NCI-H2029 (cell line): ENCODE data around the gene OCRL.

Experiments
- DNase-seq: peaks from one replicate; lab custom pipeline; 2025; lab: John Stamatoyannopoulos, UW

Gene OCRL

GRCh38 chrX:129540068-129540653, at the start of gene OCRL:
Gene OCRL, plus strand, starts transcription at chrX:129540259. Its CDS starts 181 bp downstream, at chrX:129540440.
- DNase-seq = peak; percentile 40

GRCh38 chrX:129490330-129490729, 49.7 kb upstream of the OCRL start:
- no peak for DNase-seq

GRCh38 chrX:129493643-129494042, 46.4 kb upstream of the OCRL start:
- DNase-seq = no peak

- DNase-seq = no peak
Observed at GRCh38 chrX:129494887-129495286, 45.2 kb upstream of the OCRL start.

- no peak for DNase-seq
Observed at GRCh38 chrX:129495900-129496299, 44.2 kb upstream of the OCRL start.

- DNase-seq = no peak
Observed at GRCh38 chrX:129496625-129497024, 43.4 kb upstream of the OCRL start.

GRCh38 chrX:129497146-129497843, 42.8 kb upstream of the OCRL start:
- DNase-seq = no peak

- DNase-seq = no peak
Observed at GRCh38 chrX:129510331-129510730, 29.7 kb upstream of the OCRL start.

GRCh38 chrX:129511689-129512088, 28.4 kb upstream of the OCRL start:
- DNase-seq = no peak

- DNase-seq = no peak
Observed at GRCh38 chrX:129512409-129512808, 27.6 kb upstream of the OCRL start.

GRCh38 chrX:129516402-129516801, 23.7 kb upstream of the OCRL start:
- DNase-seq = no peak

- no peak for DNase-seq
Observed at GRCh38 chrX:129520151-129520550, 19.9 kb upstream of the OCRL start.

GRCh38 chrX:129522184-129523078, 17.6 kb upstream of the OCRL start:
- DNase-seq = no peak

- no peak for DNase-seq
Observed at GRCh38 chrX:129523079-129523911, 16.8 kb upstream of the OCRL start, which contains the start of gene SMARCA1. Gene SMARCA1, minus strand, starts transcription at chrX:129523490. Its CDS starts 120 bp downstream, at chrX:129523370.

- DNase-seq = no peak
Observed at GRCh38 chrX:129524250-129524850, 15.7 kb upstream of the OCRL start.

GRCh38 chrX:129525162-129525561, 14.9 kb upstream of the OCRL start:
- DNase-seq = no peak

GRCh38 chrX:129525896-129526295, 14.2 kb upstream of the OCRL start:
- no peak for DNase-seq

- DNase-seq = peak; percentile 53
Observed at GRCh38 chrX:129529685-129530281, 10.3 kb upstream of the OCRL start.

GRCh38 chrX:129530410-129530809, 9.6 kb upstream of the OCRL start:
- no peak for DNase-seq

GRCh38 chrX:129531132-129531531, 8.9 kb upstream of the OCRL start:
- DNase-seq = no peak
